ENCODE data around the gene CPEB2. TPM values are rescaled to one million over a fixed set of nuclear protein-coding genes. Genes with fewer than 3 reads are reported as not detected.

Gene CPEB2
- total RNA-seq, result 6.2 and 10.2 TPM in 2 replicates

DNA sequence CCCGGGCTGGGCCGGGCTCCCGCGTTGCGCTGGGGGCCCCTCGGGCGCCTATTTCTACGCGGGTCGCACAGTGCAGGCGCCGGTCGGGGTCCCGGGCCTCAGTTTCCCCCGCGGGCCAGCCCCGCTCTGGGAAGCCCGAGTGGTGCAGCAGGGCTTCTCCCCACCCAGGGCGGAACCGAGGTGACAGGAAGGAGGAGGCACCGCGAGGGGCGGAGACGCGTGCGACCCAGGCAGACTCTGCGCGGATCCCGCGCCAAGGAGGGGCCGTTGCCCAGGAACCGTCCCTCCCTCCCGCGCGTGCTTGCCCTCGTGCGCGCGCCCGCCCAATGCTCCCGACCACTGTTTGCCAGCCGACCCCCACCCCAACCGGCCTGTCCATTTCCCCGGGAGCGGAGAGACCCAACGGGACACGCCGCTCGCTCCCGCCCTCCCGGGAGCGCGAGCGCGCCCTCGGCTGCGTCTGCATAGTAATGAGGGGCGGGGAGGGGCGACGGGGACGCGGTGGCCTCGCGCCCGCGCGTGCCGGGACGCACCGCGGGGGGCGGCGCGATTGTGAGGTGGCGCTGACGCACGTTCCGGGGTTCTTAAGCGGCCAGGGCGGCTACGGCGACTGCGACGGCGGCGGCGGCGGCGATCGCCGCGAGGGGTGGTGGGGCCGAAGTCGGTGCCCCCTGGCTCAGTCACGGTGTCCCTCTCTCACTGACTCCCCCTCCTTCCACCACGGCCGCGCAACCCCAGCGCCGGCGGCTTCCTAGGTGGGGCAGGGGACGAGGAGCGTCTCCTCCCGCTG is at the start of gene CPEB2:
TSS of gene CPEB2 (plus strand) at position 613 of the 790 bp plus-strand sequence. CDS start 193 bp downstream, outside the sequence.

All from endothelial cell of coronary artery (primary cell).